HT1080 (cell line): Measurements from ENCODE around the gene KLF13. TPM values are rescaled to one million over a fixed set of nuclear protein-coding genes. Genes with fewer than 3 reads are reported as not detected.
A peak's percentile ranks its signal among the peaks of the same experiment; 100 is the strongest.

Source experiments
- DNase-seq: peaks from one replicate; pipeline ENCODE4 v3.0.0-alpha.2; 2015; ENCODE audit warnings: low read depth
- total RNA-seq: library from RNA; depleted of rRNA; stranded (reverse); fragments of >200 nt; shearing (Covaris generic); gene quantifications from 2 replicates; pipeline ENCODE4 v1.2.3, GENCODE V29; 2014

Gene KLF13
- total RNA-seq, 1 experiment from 2014 or later, result 10.5 TPM

GRCh38 chr15:31331389-31331788, 4.8 kb downstream of the KLF13 start:
- DNase-seq, result no peak

- no peak for DNase-seq
Measured at GRCh38 chr15:31332020-31332680, 5.5 kb downstream of the KLF13 start.

- DNase-seq, result no peak
Measured at GRCh38 chr15:31332681-31333071, 6.0 kb downstream of the KLF13 start.

GRCh38 chr15:31333119-31333518, 6.5 kb downstream of the KLF13 start:
- DNase-seq, result no peak

- no peak for DNase-seq
Measured at GRCh38 chr15:31333820-31334219, 7.2 kb downstream of the KLF13 start.

- no peak for DNase-seq
Measured at GRCh38 chr15:31335989-31336592, 9.5 kb downstream of the KLF13 start.

GRCh38 chr15:31336593-31337295, 10.1 kb downstream of the KLF13 start:
- DNase-seq, result no peak

- no peak for DNase-seq
Measured at GRCh38 chr15:31337352-31338031, 10.9 kb downstream of the KLF13 start.

- DNase-seq, result no peak
Measured at GRCh38 chr15:31338318-31338878, 11.8 kb downstream of the KLF13 start.

GRCh38 chr15:31338879-31339557, 12.4 kb downstream of the KLF13 start:
- DNase-seq, result peak; percentile 54

GRCh38 chr15:31339558-31339895, 12.9 kb downstream of the KLF13 start:
- DNase-seq, result no peak

GRCh38 chr15:31340047-31340446, 13.4 kb downstream of the KLF13 start:
- no peak for DNase-seq

GRCh38 chr15:31340592-31340991, 14.0 kb downstream of the KLF13 start:
- no peak for DNase-seq

- DNase-seq, result no peak
Measured at GRCh38 chr15:31341071-31341470, 14.4 kb downstream of the KLF13 start.

- no peak for DNase-seq
Measured at GRCh38 chr15:31341496-31342195, 15.0 kb downstream of the KLF13 start.

GRCh38 chr15:31342381-31342780, 15.7 kb downstream of the KLF13 start:
- no peak for DNase-seq

GRCh38 chr15:31342781-31343626, 16.4 kb downstream of the KLF13 start:
- no peak for DNase-seq

GRCh38 chr15:31343831-31344230, 17.2 kb downstream of the KLF13 start:
- no peak for DNase-seq

GRCh38 chr15:31344266-31344665, 17.6 kb downstream of the KLF13 start:
- DNase-seq, result no peak
